Peyer's patch (tissue), 4 donors: Measurements from ENCODE around the gene SUN5. TPM values are rescaled to one million over a fixed set of nuclear protein-coding genes. Genes with fewer than 3 reads are reported as not detected.

Source experiments
- DNase-seq, 3 donors: peaks; one replicate each; pipeline ENCODE4 v3.0.0-alpha.2; 2017 to 2019
- H3K27ac ChIP-seq, 4 donors: fragments of 200-600 bp; sonication (generic); one replicate each; pipeline ENCODE4 v1.5.1; 2016 to 2019
- H3K27me3 ChIP-seq, 2 donors: fragments of 200-600 bp; sonication (generic); one replicate each; pipeline ENCODE4 v1.5.1; 2019
- H3K36me3 ChIP-seq, 3 donors: fragments of 200-600 bp; sonication (generic); one replicate each; pipeline ENCODE4 v1.5.1; 2016 to 2019
- H3K4me1 ChIP-seq, 4 donors: fragments of 200-600 bp; sonication (generic); one replicate each; pipeline ENCODE4 v1.5.1; 2016 to 2019
- H3K4me3 ChIP-seq, 4 donors: fragments of 200-600 bp; sonication (generic); 1 replicate in 3 of 4; 2 replicates in 1 of 4; pipeline ENCODE4 v1.5.1; 2016 to 2019; ENCODE audit warnings: mild to moderate bottlenecking in 1 of 4
- H3K9me3 ChIP-seq, 4 donors: fragments of 200-600 bp; sonication (generic); one replicate each; pipeline ENCODE4 v1.5.1; 2016 to 2019; ENCODE audit warnings: mild to moderate bottlenecking in 1 of 4
- CTCF ChIP-seq, 6 experiments: fragments of 450-650 bp in 4 of 6; fragments of 200-600 bp in 2 of 6; sonication (generic) in 1 of 6; IDR thresholded peaks; one replicate each; pipeline ENCODE4 v1.5.1; 2017 to 2019; ENCODE audit warnings: antibody characterized with exemption in 6 of 6, mild to moderate bottlenecking in 3 of 6, moderate library complexity in 1 of 6
- POLR2A ChIP-seq, 2 donors: fragments of 450-650 bp; IDR thresholded peaks; one replicate each; pipeline ENCODE4 v1.5.1; 2017; ENCODE audit warnings: antibody characterized with exemption in 2 of 2, mild to moderate bottlenecking in 2 of 2, moderate library complexity in 2 of 2
- total RNA-seq, 4 donors: library from RNA; depleted of rRNA; stranded (reverse); fragments of >200 nt; gene quantifications; one replicate each; pipeline ENCODE4 v1.1.0, GENCODE V29; 2016

Gene SUN5
- total RNA-seq, 4 donors from 2014 or later: not detected

- Histone ChIP-seq H3K9me3 (no peaks in the 10 kb centered on the region), H3K4me1 (no peaks in the 10 kb centered on the region), H3K27me3 (no peaks in the 10 kb centered on the region), H3K4me3 (no peak overlapping the region), H3K27ac (no peak overlapping the region), H3K36me3 (no peaks in the 10 kb centered on the region)
- no peak for TF ChIP-seq POLR2A (IDR thresholded peaks at IDR 0.05)
- TF ChIP-seq CTCF (IDR thresholded peaks at IDR 0.05): no peak
- DNase-seq: no peak
Observed at GRCh38 chr20:33010674-33011449, 6.6 kb upstream of the SUN5 start.

- Histone ChIP-seq H3K36me3 (no peaks in the 10 kb centered on the region), H3K27me3 (no peaks in the 10 kb centered on the region), H3K27ac (no peak overlapping the region), H3K4me3 (no peak overlapping the region), H3K4me1 (no peaks in the 10 kb centered on the region), H3K9me3 (no peaks in the 10 kb centered on the region)
- DNase-seq: no peak
- no peak for TF ChIP-seq POLR2A (IDR thresholded peaks at IDR 0.05)
Observed at GRCh38 chr20:33010133-33010504, 5.9 kb upstream of the SUN5 start.

GRCh38 chr20:33009214-33010132 is 5.2 kb upstream of the SUN5 start:
- Histone ChIP-seq H3K4me1 (no peaks in the 10 kb centered on the region), H3K27me3 (no peaks in the 10 kb centered on the region), H3K36me3 (no peaks in the 10 kb centered on the region), H3K4me3 (no peak overlapping the region), H3K9me3 (no peaks in the 10 kb centered on the region), H3K27ac (no peak overlapping the region)
- peak in 1 of 3 donors; percentile 29 for DNase-seq
- no peak for TF ChIP-seq POLR2A (IDR thresholded peaks at IDR 0.05)
- TF ChIP-seq CTCF (IDR thresholded peaks at IDR 0.05): no peak

- H3K9me3 ChIP-seq: no peaks in the 10 kb centered on the region
Observed at GRCh38 chr20:33008336-33009213, 4.3 kb upstream of the SUN5 start.

More at GRCh38 chr20:33008336-33009213, 4.3 kb upstream of the SUN5 start:
- TF ChIP-seq POLR2A (IDR thresholded peaks at IDR 0.05) (no peak), CTCF (IDR thresholded peaks at IDR 0.05) (no peak)
- Histone ChIP-seq H3K4me3 (no peak overlapping the region), H3K4me1 (no peaks in the 10 kb centered on the region), H3K36me3 (no peaks in the 10 kb centered on the region), H3K27ac (no peak overlapping the region), H3K27me3 (no peaks in the 10 kb centered on the region)
- peak in 1 of 3 donors; percentile 7 for DNase-seq
